Activated naive CD4-positive, alpha-beta T cell (primary cell): ENCODE data around the gene CRYBB2.
A peak's percentile ranks its signal among the peaks of the same experiment; 100 is the strongest.
"Not testable (repeated sequence)": the region's sequence is repeated elsewhere in the genome, so short reads cannot be mapped to it uniquely, and the experiment has no call there.

Experiments used
- DNase-seq, 4 experiments: peaks; one replicate each; lab custom pipeline; 2025; lab: John Stamatoyannopoulos, UW

CRYBB2 gene

DNA sequence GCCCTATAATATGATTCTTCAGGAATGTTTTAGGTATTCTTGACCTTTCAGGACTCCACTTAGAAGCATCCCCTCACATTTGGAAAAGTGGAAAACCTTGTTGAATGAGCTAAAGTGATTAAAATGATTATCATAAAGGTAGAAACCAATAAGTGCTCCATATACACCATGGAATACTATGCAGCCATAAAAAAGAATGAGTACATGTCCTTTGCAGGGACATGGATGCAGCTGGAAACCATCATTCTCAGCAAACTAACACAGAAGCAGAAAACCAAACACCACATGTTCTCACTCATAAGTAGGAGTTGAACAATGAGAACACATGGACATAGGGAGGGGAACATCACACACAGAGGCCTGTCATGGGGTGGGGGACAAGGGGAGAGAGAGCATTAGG, 14.3 kb downstream of the CRYBB2 start:
- not testable (repeated sequence) for DNase-seq

GRCh38 chr22:25235547-25236290, 16.3 kb downstream of the CRYBB2 start:
- DNase-seq, result peak; percentile 4 to 49 (median 30)

GRCh38 chr22:25236417-25236816, 17.0 kb downstream of the CRYBB2 start:
- no peak for DNase-seq

- no peak for DNase-seq
These were observed 18.1 kb downstream of the CRYBB2 start for GRCh38 chr22:25237503-25237902.

DNA sequence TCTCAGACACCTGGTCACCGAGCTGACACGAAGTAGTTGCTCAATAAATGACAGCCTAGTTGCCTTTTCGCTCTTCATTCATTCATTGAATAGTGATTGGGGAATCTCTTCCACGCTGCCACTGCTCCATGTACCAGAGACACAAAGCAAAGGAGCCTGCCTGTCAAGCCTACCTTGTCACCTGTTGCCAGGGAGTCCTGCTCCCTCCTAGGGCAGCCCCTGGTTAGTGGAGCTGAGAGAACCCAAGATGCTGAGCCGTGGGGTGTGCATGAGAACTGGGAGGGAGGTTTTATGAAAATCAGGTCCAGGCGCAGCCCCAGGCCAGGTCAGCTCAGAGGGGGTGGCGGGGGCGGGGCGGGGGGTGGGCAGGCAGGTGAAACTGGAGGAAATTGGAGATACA, 18.6 kb downstream of the CRYBB2 start:
- not testable (repeated sequence) for DNase-seq

GRCh38 chr22:25255169-25255568, 35.7 kb downstream of the CRYBB2 start:
- DNase-seq, result not testable (repeated sequence)

- DNase-seq, result not testable (repeated sequence)
These were observed 48.1 kb downstream of the CRYBB2 start for GRCh38 chr22:25267567-25267966.

GRCh38 chr22:25268902-25269301, 49.5 kb downstream of the CRYBB2 start:
- DNase-seq, result not testable (repeated sequence)

DNA sequence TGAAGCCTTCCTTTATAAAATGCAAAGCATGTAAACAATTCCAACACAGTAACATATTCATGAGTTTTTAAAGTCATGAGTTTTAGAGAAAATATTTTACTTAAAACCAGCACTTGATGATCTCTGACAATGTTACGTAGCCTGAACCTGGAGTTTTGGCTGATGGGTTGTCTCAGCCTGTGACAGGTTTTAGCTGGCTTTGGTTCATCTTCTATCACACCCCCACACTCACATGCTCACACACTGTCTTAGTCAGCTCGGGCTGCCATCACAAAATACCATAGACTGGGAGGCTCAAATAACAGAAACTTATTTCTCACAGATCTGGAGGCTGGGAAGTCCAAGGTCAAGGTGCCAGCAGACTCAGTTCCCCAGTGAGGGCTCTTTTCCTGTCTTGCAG, 50.6 kb downstream of the CRYBB2 start:
- not testable (repeated sequence) for DNase-seq

DNA sequence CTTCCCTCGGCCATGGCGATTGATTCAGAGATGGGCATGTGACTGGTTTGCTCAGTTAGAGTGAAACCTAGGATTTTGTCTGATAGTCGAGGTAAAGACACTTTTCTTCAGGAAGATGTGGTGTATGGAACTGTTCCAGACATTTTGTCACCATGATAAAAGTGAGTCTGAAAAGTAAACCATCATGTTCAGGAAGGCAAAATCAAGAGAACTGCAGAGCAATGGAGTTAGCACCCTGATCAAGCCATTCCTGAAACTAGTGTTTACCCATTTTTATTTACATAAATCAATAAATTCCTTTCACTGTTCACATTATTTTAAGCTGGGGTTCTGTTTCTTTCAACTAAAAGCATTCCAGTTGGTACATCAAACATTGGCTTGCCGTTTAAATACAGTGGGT, 53.8 kb downstream of the CRYBB2 start:
- not testable (repeated sequence) for DNase-seq

DNA sequence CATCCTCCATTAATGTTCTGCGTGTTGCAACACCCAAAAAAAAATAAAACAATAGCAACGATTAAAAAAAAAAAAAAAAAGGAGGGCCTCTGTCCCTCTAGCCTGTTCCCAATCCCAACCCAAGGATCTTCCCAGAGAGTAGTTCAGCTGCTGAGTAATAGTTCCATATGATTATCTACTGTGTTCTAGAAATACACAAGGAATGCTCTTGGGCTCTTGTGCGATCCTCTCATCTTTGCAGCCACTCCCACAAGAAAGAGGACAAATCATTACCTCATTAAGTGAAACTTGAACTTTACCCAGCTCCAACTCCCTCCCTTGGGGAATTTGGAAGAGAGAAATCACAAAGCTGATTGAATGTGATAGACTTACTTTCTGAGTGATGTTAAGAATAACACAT, 54.5 kb downstream of the CRYBB2 start:
- DNase-seq, result not testable (repeated sequence)

- DNase-seq, result not testable (repeated sequence)
These were observed 60.7 kb downstream of the CRYBB2 start for GRCh38 chr22:25280118-25280517.
